ENCODE data around the gene RALGPS1.

RALGPS1 gene

GRCh38 chr9:127039492-127039891 lies 124.9 kb downstream of the RALGPS1 start:
- H3K27ac ChIP-seq: no peak overlapping the region
- TF ChIP-seq, protein P1, sequence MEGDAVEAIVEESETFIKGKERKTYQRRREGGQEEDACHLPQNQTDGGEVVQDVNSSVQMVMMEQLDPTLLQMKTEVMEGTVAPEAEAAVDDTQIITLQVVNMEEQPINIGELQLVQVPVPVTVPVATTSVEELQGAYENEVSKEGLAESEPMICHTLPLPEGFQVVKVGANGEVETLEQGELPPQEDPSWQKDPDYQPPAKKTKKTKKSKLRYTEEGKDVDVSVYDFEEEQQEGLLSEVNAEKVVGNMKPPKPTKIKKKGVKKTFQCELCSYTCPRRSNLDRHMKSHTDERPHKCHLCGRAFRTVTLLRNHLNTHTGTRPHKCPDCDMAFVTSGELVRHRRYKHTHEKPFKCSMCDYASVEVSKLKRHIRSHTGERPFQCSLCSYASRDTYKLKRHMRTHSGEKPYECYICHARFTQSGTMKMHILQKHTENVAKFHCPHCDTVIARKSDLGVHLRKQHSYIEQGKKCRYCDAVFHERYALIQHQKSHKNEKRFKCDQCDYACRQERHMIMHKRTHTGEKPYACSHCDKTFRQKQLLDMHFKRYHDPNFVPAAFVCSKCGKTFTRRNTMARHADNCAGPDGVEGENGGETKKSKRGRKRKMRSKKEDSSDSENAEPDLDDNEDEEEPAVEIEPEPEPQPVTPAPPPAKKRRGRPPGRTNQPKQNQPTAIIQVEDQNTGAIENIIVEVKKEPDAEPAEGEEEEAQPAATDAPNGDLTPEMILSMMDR (conservative IDR thresholded peaks at IDR 0.05): no peak

DNA sequence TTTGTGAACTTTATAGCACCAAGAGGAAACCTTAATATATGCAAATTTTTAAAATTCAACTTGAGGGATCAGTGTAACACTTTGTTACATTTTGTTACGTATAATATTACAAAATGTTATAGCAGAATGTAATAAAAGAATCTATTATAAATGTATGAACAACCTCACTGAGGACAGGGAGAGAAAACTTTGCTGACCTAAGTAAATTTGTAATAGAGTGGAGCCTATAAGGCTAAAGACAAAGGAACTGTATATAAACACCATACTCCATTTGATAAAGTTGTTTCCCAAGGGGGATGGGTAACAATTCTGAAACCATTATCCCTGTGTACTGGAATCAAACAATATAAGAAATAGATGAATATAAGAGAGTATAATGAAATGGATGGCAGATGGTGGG lies 130.6 kb downstream of the RALGPS1 start:
- TF ChIP-seq, protein P1 (conservative IDR thresholded peaks at IDR 0.05): no peak
- H3K27ac ChIP-seq: no peak overlapping the region

DNA sequence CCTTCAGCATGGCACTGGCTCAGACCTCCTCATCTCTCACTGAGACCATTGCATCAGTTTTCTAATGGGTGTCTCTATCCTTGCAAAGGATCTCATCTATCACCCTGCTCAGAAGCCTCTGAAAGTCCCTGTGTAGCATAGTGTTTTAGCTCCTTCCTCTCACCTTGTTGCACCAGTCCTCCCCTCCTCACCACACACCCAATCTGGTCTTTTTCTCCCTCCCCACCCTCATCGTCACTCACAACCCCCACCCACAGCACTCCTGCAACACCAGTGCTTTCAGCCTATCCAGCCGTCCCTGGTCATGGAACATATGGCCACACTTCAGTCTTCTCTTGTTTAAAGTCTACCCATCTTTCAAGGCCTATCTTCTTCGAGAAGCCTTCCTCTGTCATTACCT lies 133.4 kb downstream of the RALGPS1 start:
- peak overlapping the region; percentile 56 for H3K27ac ChIP-seq
- TF ChIP-seq, protein P1 (conservative IDR thresholded peaks at IDR 0.05): no peak

- TF ChIP-seq, protein P1 (conservative IDR thresholded peaks at IDR 0.05): peak; percentile 30
- H3K27ac ChIP-seq: peak overlapping the region; percentile 56
These were observed 134.5 kb downstream of the RALGPS1 start for GRCh38 chr9:127049044-127049443.

DNA sequence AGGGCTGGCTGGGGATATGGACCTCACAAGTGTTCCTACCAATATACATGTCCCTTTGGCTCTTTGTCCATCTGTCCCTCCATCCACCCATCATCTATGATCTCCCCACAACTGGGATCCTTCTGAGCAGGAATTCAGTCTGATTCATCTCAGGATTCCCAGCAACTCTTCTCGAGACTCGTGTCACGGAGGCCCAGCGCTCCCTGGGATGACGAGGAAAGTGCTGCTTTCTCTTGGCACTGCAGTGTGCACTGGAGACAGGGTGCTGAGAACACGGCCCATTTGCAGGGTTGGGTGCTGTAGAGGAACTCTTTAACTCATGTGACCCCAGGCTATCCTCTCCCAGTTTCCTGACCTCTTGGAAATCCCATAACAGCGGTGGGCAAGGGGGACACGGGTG lies 135.0 kb downstream of the RALGPS1 start:
- TF ChIP-seq, protein P1 (conservative IDR thresholded peaks at IDR 0.05): no peak
- H3K27ac ChIP-seq: peak overlapping the region; percentile 56

DNA sequence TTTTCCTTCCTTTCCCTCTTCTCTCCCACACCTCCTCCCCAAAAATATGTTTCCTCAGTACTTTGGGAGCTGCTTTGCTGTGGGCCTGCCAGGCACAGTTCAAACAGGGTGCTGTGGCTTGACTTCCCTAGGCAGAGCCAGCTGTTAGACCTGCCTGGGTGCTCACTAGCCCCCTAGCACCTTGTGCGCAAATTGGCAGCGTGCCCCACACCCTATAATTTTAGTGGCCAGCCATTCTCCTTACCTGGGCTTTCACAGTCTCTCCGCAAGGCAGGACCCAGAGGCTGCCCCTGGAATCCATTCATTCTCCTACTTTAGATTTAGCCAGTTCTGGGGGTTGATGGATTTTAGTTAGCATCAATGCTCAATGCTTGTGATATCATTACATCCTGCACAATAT lies 135.6 kb downstream of the RALGPS1 start:
- H3K27ac ChIP-seq: no peak overlapping the region

GRCh38 chr9:127050591-127051001 lies 136.0 kb downstream of the RALGPS1 start:
- H3K27ac ChIP-seq: 0 out of 2 replicates have a peak overlapping the region, but pooled peaks have one; percentile 8
- TF ChIP-seq, protein P1 (conservative IDR thresholded peaks at IDR 0.05): no peak

More for the DNA sequence above, 135.6 kb downstream of the RALGPS1 start:
- TF ChIP-seq, protein P1 (conservative IDR thresholded peaks at IDR 0.05): no peak

Measured in VCaP (cell line).